Activated naive CD8-positive, alpha-beta T cell treated with anti-CD3 and anti-CD28 coated beads, Interleukin-2, amount 10 ng/mL, durations not matched to agents 7 days and 5 days (primary cell): Measurements from ENCODE around the gene PIK3CB. TPM values are rescaled to one million over a fixed set of nuclear protein-coding genes. Genes with fewer than 3 reads are reported as not detected.
"Not testable (repeated sequence)": the region's sequence is repeated elsewhere in the genome, so short reads cannot be mapped to it uniquely, and the experiment has no call there.

Experiments used
- ATAC-seq: fragments of 150-1000 bp; cut with Tn5 transposase; one replicate; pipeline ENCODE4 v1.10.0; 2021; ENCODE audit warnings: low read depth, moderate library complexity
- POLR2A ChIA-PET: fragments of 350-600 bp; sonication (Branson Sonifier 250); formaldehyde crosslinking; loops from one replicate; lab custom pipeline; 2021; ENCODE audit warnings: antibody characterized with exemption; lab: Charles Lee
- DNase-seq: peaks from one replicate; pipeline ENCODE4 v3.0.0; 2021
- H3K27ac Mint-ChIP-seq: one replicate; pipeline ENCODE4 v1.8.0; 2022; ENCODE audit warnings: mild to moderate bottlenecking, mixed read lengths
- H3K27me3 Mint-ChIP-seq: one replicate; pipeline ENCODE4 v1.8.0; 2022; ENCODE audit warnings: mild to moderate bottlenecking, moderate library complexity, mixed read lengths
- H3K36me3 Mint-ChIP-seq: one replicate; pipeline ENCODE4 v1.8.0; 2021; ENCODE audit warnings: mild to moderate bottlenecking, mixed read lengths
- H3K4me1 Mint-ChIP-seq: one replicate; pipeline ENCODE4 v1.8.0; 2021; ENCODE audit warnings: mixed read lengths
- H3K4me3 Mint-ChIP-seq: one replicate; pipeline ENCODE4 v1.8.0; 2022; ENCODE audit warnings: mild to moderate bottlenecking, moderate library complexity, mixed read lengths
- H3K9me3 Mint-ChIP-seq: one replicate; pipeline ENCODE4 v1.8.0; 2021; ENCODE audit warnings: mixed read lengths
- total RNA-seq, 2 experiments: library from RNA; stranded (reverse); gene quantifications; one replicate each; pipeline ENCODE4 v1.2.3, GENCODE V29; 2021

PIK3CB gene
- total RNA-seq, 2 experiments from 2014 or later, result 14.3 to 17.6 TPM

DNA sequence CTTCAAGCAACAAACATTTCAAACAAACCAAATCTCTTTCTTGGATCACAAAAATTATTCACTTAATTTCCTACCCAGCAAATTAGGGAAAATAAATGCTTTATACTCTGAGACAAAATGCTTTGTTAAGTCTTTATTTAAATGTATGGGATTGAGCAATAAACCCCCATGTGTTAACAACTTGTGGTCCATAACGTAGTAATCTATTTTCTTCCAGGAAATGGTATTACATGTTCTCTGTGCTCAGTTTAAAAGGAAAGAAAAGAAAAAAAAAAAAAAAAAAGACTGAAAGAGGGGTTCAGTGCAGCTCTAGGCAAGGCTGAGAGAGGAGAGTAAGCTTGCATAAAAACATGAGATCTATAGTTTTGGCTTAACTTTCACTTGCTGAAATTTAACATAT, 102.3 kb downstream of the PIK3CB start:
- H3K4me1 Mint-ChIP-seq, result peaks cover 5% of the 10 kb centered on the region
- H3K27me3 Mint-ChIP-seq, result no peaks in the 10 kb centered on the region
- no peak overlapping the region for H3K4me3 Mint-ChIP-seq
- H3K27ac Mint-ChIP-seq, result no peak overlapping the region
- ATAC-seq (no peak), DNase-seq (no peak)
- POLR2A ChIA-PET, result no interaction called here
- H3K36me3 Mint-ChIP-seq, result peaks cover 2% of the 10 kb centered on the region
- no peaks in the 10 kb centered on the region for H3K9me3 Mint-ChIP-seq

GRCh38 chr3:138726946-138727730, 107.6 kb downstream of the PIK3CB start:
- Mint-ChIP-seq H3K27ac (no peak overlapping the region), H3K4me3 (no peak overlapping the region), H3K27me3 (no peaks in the 10 kb centered on the region), H3K9me3 (no peaks in the 10 kb centered on the region), H3K4me1 (peaks cover 12% of the 10 kb centered on the region), H3K36me3 (peaks cover 3% of the 10 kb centered on the region)
- POLR2A ChIA-PET, result no interaction called here
- ATAC-seq, result no peak
- no peak for DNase-seq

DNA sequence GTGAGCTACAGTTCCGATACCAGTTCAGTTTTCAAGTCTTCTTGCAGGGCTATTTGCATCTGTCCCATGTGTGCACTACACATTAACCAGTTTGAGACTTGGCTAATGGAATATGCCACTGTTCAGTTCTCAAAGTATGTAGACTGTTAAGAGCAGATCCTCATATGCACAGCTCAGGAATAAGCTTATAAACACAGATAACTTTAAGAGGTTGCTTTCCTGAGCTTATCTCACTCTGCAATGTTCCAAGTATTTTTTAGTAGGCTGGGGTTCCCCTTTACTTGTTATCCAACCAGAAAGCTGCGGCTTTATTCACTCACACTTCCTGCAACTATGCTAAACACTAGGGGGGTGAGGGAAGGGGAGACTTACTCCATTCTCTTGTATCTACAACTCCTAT, 108.7 kb downstream of the PIK3CB start:
- DNase-seq, H3K36me3 Mint-ChIP-seq, H3K4me3 Mint-ChIP-seq, POLR2A ChIA-PET, H3K27ac Mint-ChIP-seq, H3K9me3 Mint-ChIP-seq, H3K27me3 Mint-ChIP-seq: not testable (repeated sequence)
- peak; percentile 26 for ATAC-seq
- H3K4me1 Mint-ChIP-seq, result peaks cover 13% of the 10 kb centered on the region

DNA sequence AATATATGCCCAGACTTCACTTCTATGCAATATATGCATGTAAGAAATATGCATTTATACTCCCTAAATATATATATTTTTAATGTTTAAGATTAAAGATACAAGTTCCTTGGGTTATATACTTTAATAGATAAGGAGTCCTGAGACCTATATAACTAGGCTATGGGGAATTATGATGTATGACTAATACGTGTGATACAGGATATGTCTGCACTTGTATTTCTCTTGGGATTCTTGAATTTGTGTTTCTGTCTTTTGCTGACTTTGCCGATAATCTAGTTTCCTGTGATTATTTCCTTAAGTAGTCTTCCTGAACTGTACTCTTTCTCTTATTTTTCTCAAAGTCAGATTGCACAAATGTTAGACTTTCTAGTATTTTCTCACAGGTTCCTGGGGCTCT, 109.6 kb downstream of the PIK3CB start:
- POLR2A ChIA-PET, result no interaction called here
- H3K27me3 Mint-ChIP-seq, result no peaks in the 10 kb centered on the region
- ATAC-seq (no peak), DNase-seq (no peak)
- H3K4me1 Mint-ChIP-seq, result peaks cover 17% of the 10 kb centered on the region
- H3K27ac Mint-ChIP-seq, result no peak overlapping the region
- peaks cover 3% of the 10 kb centered on the region for H3K36me3 Mint-ChIP-seq
- H3K4me3 Mint-ChIP-seq, result no peak overlapping the region
- no peaks in the 10 kb centered on the region for H3K9me3 Mint-ChIP-seq

- DNase-seq (no peak), ATAC-seq (no peak)
- Mint-ChIP-seq H3K9me3 (no peaks in the 10 kb centered on the region), H3K36me3 (peaks cover 5% of the 10 kb centered on the region), H3K27me3 (no peaks in the 10 kb centered on the region), H3K4me3 (no peak overlapping the region), H3K27ac (no peak overlapping the region), H3K4me1 (peaks cover 20% of the 10 kb centered on the region)
- POLR2A ChIA-PET, result no interaction called here
Measured at GRCh38 chr3:138724443-138724842, 110.3 kb downstream of the PIK3CB start.

DNA sequence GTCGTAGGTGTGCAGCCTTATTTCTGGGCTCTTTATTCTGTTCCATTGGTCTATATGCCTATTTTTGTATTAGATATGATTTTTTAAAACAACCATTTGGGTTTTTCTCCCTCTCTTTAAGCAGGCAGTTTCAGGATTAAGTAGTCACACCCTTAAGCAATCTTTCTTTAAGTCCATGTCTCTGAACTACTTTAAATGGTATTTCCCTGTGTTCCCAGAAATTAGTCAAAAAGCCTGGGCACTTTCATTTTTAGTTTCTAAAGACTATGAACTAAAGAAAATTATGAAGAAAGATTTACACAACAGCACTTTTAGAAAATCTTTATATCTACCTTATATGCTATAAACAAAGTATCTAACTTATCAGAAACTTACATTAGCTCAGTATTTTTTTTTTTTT, 115.9 kb downstream of the PIK3CB start:
- Mint-ChIP-seq H3K4me1 (peaks cover 14% of the 10 kb centered on the region), H3K27me3 (no peaks in the 10 kb centered on the region), H3K4me3 (no peak overlapping the region), H3K27ac (no peak overlapping the region), H3K36me3 (peaks cover 6% of the 10 kb centered on the region), H3K9me3 (no peaks in the 10 kb centered on the region)
- POLR2A ChIA-PET, result no interaction called here
- DNase-seq (no peak), ATAC-seq (no peak)

DNA sequence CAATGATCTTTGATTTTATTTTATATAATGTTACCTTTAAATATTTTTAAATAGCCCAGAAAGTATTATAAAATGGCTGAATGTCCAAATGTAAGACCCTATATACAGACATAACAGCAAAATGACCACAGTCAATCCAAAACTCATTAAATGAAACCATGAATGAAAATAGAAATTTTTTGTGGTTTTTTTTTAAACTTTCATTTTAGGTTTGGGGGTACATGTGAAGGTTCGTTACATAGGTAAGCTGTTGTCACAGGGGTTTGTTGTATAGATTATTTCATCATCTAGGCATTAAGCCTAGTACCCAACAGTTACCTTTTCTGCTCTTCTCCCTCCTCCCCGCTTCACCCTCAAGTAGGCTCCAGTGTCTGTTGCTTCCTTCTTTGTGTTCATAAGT, 117.4 kb downstream of the PIK3CB start:
- ATAC-seq, result no peak
- peaks cover 13% of the 10 kb centered on the region for H3K4me1 Mint-ChIP-seq
- POLR2A ChIA-PET, result no interaction called here
- H3K36me3 Mint-ChIP-seq, result peaks cover 6% of the 10 kb centered on the region
- H3K27ac Mint-ChIP-seq, result no peak overlapping the region
- H3K9me3 Mint-ChIP-seq, result no peaks in the 10 kb centered on the region
- DNase-seq, result no peak
- H3K4me3 Mint-ChIP-seq, result no peak overlapping the region
- no peaks in the 10 kb centered on the region for H3K27me3 Mint-ChIP-seq

DNA sequence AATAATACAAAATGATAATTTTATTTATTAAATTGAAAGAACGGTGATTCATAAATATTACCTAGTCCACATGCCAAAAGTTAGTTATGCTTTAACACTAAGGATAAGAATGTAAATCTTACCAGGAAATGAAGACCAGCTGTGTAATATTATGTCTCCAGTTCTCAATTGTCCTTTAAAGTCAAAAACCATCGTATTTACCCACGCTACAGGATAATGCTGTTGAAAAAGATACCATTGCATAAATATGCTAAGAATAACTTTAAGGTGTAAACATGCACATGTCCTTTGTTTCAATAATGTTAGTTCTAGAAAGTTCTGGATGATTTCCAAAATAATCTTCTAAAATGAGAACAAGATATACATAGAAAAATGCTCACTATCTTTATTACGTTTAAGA, 122.6 kb downstream of the PIK3CB start:
- Mint-ChIP-seq H3K27me3 (no peaks in the 10 kb centered on the region), H3K27ac (no peak overlapping the region), H3K9me3 (no peaks in the 10 kb centered on the region), H3K4me1 (no peaks in the 10 kb centered on the region), H3K36me3 (no peaks in the 10 kb centered on the region), H3K4me3 (no peak overlapping the region)
- DNase-seq (no peak), ATAC-seq (no peak)
- POLR2A ChIA-PET, result interaction anchor here (0.7 kb wide), 1 partner anchor 213 kb away, joined by 3 read pairs; no protein-coding TSS in a partner anchor

- H3K27ac Mint-ChIP-seq, result no peak overlapping the region
- DNase-seq, result no peak
- no peaks in the 10 kb centered on the region for H3K36me3 Mint-ChIP-seq
- no peak overlapping the region for H3K4me3 Mint-ChIP-seq
- POLR2A ChIA-PET, result no interaction called here
- H3K4me1 Mint-ChIP-seq, result no peaks in the 10 kb centered on the region
- H3K27me3 Mint-ChIP-seq, result no peaks in the 10 kb centered on the region
- no peak for ATAC-seq
- no peaks in the 10 kb centered on the region for H3K9me3 Mint-ChIP-seq
Measured at GRCh38 chr3:138705675-138706074, 129.1 kb downstream of the PIK3CB start.

DNA sequence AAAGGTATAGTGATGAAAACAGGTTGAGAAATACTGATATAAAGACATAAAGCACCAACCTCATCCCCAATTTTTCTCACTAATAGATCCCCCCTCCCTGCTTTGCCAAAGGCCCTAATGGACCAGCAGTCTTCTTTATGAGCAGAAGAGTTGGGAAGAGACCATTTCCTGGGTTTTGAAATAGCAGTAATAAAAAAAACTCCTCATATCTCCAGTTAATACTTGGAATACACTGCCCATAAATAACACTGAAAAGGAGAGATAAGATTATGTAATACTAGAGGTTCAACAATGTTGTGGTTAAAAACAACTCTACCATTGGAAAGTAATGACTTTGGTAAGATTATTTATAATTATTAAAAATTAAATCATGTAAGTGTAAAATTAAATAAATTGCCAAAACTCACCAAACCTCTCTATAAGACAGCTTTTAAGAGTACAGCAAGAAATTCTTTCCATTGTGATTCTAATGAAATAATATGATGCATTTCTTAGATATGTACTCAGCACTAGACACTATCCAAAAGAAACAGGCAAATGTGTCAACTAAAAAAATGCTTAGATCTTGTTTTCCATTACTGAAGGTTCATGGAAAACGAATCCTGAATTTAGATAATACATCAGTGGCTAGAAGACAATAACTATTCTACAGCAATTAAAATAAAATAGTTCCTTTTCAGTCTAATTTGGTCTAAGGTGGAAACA, 137.9 kb downstream of the PIK3CB start:
- no peaks in the 10 kb centered on the region for H3K4me1 Mint-ChIP-seq
- ATAC-seq (no peak), DNase-seq (no peak)
- H3K27ac Mint-ChIP-seq, result no peak overlapping the region
- no peaks in the 10 kb centered on the region for H3K36me3 Mint-ChIP-seq
- no peaks in the 10 kb centered on the region for H3K9me3 Mint-ChIP-seq
- POLR2A ChIA-PET, result no interaction called here
- H3K4me3 Mint-ChIP-seq, result no peak overlapping the region
- no peaks in the 10 kb centered on the region for H3K27me3 Mint-ChIP-seq

- Mint-ChIP-seq H3K27me3 (no peaks in the 10 kb centered on the region), H3K9me3 (no peaks in the 10 kb centered on the region), H3K27ac (no peak overlapping the region), H3K36me3 (no peaks in the 10 kb centered on the region), H3K4me3 (no peak overlapping the region), H3K4me1 (no peaks in the 10 kb centered on the region)
- POLR2A ChIA-PET, result no interaction called here
- ATAC-seq (no peak), DNase-seq (no peak)
Measured at GRCh38 chr3:138694287-138695007, 140.3 kb downstream of the PIK3CB start.

- POLR2A ChIA-PET, result no interaction called here
- Mint-ChIP-seq H3K36me3 (no peaks in the 10 kb centered on the region), H3K9me3 (no peaks in the 10 kb centered on the region), H3K27me3 (no peaks in the 10 kb centered on the region), H3K27ac (no peak overlapping the region), H3K4me1 (peaks cover under 1% of the 10 kb centered on the region), H3K4me3 (no peak overlapping the region)
- DNase-seq, result no peak
- ATAC-seq, result no peak
Measured at GRCh38 chr3:138692152-138692551, 142.6 kb downstream of the PIK3CB start.

GRCh38 chr3:138691351-138691750, 143.4 kb downstream of the PIK3CB start:
- Mint-ChIP-seq H3K27ac (no peak overlapping the region), H3K9me3 (no peaks in the 10 kb centered on the region), H3K4me3 (no peak overlapping the region), H3K36me3 (no peaks in the 10 kb centered on the region), H3K27me3 (no peaks in the 10 kb centered on the region), H3K4me1 (peaks cover 7% of the 10 kb centered on the region)
- DNase-seq (no peak), ATAC-seq (no peak)
- POLR2A ChIA-PET, result no interaction called here
